Stimulated activated CD8-positive, alpha-beta memory T cell treated with anti-CD3 and anti-CD28 coated beads, Interleukin-12 subunit alpha, Interleukin-12 subunit beta, amount 100 ng/mL, for 4 hours (primary cell): ENCODE data around the gene ELMO1.

Source experiments
- DNase-seq: peaks from one replicate; pipeline ENCODE4 v3.0.0-alpha.2; 2020; ENCODE audit warnings: low read depth

ELMO1 gene

DNA sequence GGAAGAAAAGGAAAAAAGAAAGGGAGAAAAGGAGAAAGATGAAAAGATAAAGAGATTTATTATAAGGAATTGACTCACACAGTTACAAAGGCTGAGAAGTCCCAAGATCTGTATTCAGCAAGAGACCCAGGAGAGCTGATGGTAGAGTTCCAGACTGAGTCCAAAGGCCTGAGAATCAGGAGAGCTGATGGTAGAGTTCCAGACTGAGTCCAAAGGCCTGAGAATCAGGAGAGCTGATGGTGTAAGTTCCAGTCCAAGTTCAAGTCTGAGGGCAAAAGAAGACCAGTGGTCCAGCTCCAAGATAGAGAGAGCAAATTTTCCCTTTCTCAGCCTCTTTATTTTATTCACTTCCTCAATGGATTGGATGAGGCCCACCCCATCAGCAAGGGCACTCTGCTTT lies 627.0 kb downstream of the ELMO1 start:
- no peak for DNase-seq

DNA sequence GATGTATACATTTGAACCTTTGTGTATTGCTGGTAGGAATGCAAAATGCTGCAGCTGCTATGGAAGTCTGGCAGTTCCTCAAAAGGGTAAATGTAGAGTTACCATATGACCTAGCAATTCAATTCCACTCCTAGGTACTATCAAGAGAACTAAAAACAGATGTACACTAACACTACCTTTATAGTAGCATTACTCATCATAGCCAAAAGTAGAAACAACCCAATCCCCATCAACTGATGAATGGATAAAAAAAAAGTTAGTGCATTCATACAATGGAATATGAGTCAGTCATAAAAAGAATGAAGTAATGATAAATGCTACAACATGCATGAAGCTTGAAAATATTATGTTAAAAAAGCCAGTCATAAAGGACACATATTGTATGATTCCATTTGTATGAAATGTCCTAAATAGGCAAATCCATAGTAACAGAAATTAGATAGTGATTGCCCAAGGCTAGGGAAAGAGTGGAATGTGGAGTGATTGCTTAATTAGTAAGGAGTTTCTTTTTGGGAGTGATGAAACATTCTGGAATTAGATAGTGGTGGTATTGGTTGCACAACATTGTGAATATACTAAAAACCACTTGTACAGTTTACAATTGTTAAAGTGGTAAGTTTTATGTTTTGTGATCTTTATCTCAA lies 628.0 kb downstream of the ELMO1 start:
- DNase-seq: no peak

GRCh38 chr7:36819639-36820038 lies 629.0 kb downstream of the ELMO1 start:
- no peak for DNase-seq

- no peak for DNase-seq
Observed at GRCh38 chr7:36814311-36814710, 634.4 kb downstream of the ELMO1 start.

DNA sequence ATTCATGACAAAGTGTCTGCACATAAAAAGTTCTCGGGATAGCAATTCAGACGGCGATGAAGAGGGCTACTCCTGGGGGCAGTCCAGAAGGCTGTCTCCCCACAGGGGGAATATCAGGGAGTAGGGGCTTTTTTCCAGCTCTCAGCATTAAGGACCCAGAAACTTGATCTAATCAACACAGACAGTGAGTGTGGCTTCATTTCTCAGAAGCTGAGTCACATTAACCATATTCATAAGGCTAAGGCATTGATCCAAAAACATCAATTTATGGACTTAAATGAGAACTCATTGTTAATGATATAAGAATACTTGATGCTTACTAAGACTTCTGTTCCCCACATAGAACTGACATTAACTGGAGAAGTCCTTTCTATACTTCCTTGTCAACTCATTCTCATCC lies 636.9 kb downstream of the ELMO1 start:
- DNase-seq: no peak

- no peak for DNase-seq
Observed at GRCh38 chr7:36810489-36810888, 638.2 kb downstream of the ELMO1 start.

GRCh38 chr7:36810032-36810431 lies 638.6 kb downstream of the ELMO1 start:
- DNase-seq: no peak

- no peak for DNase-seq
Observed at GRCh38 chr7:36809510-36809909, 639.2 kb downstream of the ELMO1 start.

- DNase-seq: no peak
Observed at GRCh38 chr7:36809086-36809485, 639.6 kb downstream of the ELMO1 start.

DNA sequence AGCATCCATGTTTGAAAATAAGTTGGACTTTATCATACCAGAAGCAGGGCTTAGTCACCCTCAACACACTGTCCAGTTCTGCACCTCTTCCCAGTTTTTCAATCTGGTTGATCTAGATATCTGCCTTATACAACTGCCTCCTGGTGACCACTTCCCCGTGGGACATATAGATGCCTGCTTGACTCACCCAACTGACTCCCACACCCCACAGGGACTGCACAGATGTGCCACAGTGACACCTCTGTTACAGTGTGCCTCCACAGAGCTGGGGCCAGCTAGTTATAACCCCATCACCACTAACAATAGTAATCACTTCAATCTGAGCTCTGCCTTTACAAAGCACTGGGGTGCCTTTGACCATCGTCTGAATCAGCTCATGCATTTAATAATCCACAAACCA lies 641.8 kb downstream of the ELMO1 start:
- no peak for DNase-seq
